Retina (tissue), 1 donor: ENCODE results near the gene SNX25.
"Not testable (repeated sequence)": the region's sequence is repeated elsewhere in the genome, so short reads cannot be mapped to it uniquely, and the experiment has no call there.

Experiments used
- DNase-seq: peaks from one replicate; pipeline ENCODE4 v3.0.0-alpha.2; 2016

Gene SNX25

DNA sequence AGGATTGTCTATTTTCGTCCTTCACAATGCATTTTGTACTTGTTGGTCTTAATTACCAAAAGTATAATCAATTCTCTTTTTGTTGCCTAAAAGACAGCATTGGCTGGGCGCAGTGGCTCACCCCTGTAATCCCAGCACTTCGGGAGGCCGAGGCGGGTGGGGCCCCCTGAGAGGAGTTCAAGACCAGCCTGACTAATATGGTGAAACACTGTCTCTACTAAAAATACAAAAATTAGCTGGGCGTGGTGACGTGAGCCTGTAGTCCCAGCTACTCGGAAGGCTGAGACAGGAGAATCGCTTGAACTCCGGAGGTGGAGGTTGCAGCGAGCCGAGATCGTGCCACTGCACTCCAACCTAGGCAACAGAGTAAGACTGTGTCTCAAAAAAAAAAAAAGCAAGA, 4.3 kb upstream of the SNX25 start:
- not testable (repeated sequence) for DNase-seq

DNA sequence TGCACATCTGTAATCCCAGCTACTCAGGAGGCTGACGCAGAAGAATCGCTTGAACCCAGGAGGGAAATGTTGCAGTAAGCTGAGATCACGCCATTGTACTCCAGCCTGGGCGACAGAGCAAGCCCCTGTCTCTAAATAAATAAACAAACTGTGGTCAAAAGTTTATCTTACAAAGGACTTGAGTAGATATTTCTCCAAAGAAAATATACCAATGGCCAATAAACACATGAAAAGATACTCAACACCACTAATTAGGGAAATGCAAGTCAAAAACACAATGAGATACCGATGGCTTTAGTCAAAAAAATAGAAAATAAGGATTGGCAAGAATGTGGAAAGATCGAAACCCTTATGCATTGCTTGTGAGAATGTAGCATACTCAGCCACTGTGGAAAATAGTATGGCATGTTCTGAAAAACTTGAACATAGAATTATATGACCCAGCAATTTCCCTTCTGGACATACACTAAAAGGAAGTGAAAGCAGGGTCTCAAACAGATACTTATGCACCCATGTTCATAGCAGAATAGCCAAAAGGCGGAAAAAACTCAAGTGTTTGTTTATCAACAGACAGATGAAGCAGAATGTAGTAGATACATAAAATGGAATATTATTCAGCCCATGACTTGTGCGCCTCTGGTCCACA, 3.6 kb upstream of the SNX25 start:
- DNase-seq = no peak

DNA sequence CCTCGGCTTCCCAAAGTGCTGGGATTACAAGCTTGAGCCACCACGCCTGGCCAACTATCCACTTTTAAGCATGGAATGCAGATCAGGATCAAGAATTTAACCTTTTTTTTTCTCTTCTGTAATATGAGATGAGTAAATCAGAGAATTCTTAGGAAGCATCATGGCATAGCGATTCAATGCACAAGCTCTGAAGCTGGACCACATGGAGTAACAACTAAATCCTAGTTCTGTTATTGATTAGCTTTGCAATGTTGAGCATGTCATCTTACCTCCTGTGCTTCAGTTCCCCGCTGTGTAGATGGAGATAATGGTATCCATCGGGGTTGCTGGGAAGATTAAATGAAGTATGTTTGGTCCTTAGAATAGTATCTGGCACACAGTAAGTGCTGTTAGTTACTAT, 1.9 kb upstream of the SNX25 start:
- DNase-seq = no peak

DNA sequence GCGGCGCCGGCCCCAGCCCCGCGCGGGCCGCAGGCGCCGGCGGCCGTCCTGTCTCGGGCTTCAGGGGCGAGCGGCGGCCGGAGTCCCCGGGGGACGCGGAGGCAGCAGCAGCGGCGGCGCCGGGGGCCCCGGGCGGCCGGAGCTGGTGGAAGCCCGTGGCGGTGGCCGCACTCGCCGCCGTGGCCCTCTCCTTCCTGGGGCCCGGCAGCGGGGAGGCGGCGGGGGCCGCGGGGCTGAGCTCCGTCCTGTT, 379 bp downstream of the SNX25 start:
- not testable (repeated sequence) for DNase-seq

DNA sequence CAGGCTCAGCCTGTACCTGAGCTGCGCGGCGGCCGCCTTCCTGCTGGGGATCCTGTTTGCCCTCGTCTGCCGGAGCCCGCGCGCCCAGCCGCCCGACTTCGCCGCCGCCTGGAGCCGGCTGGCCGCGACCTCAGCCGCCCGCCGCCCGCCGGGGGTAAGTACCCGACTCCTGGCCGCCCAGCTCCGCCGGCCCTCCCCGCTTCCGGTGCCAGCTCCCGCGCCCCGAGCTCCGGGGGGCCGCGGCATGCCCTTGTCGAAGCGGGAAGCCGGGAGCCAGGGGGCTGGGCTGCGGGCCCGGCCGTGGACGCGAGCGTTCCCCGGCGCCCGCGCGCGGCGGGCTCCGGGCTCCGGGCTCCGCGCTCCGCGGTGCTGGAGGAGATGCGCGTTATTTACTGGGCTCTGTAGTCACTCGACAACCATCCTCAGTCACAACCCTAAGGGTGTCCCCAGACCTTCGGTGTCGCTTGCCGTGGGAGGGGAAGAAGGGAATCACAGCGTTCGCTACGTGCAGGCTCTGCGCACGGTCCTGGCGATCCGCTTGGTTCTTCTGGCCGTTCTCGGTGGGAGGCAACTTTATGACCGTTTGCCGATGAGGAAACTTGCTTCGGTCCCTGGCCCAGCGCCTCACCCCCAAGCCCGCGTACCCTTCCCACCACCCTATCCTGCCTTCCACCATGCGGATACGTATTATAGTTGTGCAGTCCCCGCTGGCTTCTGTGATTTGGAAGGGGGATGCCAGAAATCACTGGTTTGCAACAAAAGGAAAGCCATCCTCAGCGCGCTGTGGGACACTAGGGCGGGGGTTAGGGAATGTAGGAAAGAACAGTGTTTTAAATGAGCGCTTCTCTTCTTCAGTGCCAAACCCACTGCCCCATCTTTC, 944 bp downstream of the SNX25 start:
- DNase-seq = peak; percentile 83

DNA sequence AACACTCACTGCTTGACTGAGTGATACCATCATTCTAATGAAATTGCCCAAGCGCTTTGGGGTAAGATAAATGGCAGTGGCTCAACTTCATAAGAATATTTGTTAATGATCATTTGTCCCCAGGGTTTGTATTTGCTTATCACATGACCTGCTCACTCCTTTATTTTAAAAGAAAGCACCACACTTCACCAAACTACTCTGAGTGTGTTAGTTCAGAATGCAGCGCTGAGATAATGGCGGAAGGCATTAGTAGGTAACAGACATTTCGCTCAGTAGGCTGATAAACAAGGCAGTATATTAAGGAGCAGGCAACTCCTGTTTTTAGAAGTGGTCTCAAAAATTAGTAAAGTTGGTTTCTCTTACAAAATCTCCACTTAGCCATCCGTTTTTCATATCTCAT, 1.6 kb downstream of the SNX25 start:
- no peak for DNase-seq

DNA sequence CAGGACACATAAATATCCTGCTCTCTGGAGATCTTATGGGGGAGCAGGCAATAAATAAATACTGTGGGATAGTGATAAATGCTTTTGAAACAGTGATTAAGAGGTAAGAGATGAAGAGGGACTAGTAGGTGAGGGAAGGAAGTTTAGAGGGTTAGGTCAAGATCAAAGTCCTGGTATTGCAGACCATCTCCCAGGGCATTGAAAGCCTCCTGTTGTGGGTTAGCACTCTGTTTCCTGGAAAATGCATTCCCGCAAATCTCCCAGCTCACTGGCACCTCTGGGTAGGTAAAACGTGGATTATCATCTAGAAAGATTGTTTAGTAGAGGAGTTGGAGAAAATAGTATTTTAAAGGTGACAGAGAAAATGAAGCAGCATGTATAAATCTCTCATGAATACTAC, 2.2 kb downstream of the SNX25 start:
- DNase-seq = no peak

DNA sequence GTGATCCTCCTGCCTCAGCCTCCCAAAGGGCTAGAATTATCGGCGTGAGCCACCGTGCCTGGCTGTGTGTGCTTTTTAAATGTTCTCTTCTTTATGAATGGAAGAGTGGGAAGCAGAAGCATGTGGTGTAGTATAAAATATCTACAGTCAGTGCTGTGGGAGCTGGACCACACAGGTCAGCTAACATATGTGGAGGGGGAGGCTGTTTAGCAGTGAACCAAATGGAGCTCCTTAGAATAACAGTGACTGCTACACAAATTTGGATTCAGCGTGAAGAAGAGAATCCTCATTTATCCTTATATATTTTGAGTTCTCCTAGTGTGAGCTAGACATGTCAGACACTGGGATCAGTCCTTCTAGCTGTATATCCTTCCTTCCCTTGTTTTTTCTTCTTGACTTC, 3.2 kb downstream of the SNX25 start:
- no peak for DNase-seq

DNA sequence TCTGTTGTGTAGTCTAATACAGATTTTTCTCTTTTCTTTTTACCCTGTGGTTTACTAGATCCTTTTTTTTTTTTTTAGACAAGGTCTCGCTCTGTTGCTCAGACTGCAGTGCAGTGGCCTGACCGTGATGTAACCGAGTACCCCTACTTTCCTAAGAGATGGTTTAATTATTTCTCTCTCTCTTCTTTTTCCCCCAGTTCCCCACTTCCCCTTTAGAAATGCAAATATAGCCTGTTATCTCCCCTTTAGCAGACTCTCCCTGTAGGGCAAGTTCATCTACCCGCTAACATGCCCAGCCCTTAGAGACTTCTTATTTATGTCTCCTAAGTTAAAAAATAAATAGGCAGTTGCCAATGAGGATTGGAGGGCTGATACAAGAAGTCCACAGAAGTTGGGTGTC, 4.5 kb downstream of the SNX25 start:
- no peak for DNase-seq

DNA sequence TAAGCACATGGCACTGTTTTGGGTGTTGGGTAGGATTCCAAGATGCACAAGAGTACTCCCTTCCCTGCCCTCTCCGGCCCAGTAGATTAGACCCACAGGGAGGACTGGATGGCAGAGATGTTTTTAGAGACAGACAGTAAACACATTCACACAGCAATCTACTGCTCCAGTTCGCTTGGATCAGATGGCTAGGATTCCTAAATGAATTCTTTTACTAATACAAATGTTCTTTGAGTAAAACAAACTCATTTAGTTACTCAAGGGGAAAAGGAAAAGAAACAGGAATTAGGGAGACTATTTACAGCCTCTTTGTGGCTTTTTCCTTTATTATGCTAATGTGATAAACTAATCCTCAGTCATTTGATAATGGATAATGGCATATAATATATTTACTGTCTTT, 5.9 kb downstream of the SNX25 start:
- DNase-seq = no peak

DNA sequence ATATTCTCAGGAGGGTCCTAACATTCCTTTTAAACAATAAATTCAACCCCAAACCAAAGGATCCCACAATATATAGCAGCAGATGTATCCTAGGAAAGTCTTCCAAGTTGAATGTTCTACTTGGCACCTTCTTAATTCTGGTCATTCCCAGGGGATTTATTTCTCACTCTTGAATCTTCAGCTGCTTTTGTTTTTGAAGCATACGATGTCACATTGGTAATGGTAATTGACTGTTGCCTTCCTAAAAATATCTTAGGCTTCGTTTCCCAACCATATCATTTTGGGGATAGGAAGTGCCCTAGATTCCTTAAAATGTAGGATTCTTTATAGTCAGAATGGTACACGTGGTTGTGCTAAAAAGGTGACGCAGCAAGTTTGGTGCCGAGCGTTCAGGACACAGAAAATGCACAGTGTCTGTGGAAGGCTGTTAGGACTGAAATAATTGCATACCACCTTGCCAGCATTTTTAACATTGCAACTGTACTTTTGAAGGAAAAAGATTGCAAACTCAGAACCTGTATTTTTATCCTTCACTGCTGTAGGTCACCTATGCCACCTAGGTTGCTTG, 8.1 kb downstream of the SNX25 start:
- DNase-seq = no peak

DNA sequence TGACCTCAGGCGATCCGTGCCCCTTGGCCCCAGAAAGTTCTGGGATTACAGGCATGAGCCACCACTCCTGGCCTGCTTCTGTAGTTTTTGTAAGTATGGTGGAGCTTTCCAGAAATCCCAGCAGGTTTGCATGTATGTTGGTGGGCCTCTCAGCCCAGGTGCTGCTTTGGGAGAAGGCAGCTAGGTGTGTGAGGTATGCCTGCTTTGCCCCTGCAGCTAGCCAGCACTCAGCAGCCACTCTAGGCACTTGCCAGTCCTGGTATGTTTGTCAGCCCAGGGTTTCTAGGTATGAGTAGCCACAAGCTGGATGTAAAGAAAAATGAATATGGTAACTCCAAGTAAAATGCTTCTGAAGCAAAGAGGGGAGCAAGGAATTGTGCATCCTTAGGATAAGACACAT, 8.9 kb downstream of the SNX25 start:
- DNase-seq = no peak

DNA sequence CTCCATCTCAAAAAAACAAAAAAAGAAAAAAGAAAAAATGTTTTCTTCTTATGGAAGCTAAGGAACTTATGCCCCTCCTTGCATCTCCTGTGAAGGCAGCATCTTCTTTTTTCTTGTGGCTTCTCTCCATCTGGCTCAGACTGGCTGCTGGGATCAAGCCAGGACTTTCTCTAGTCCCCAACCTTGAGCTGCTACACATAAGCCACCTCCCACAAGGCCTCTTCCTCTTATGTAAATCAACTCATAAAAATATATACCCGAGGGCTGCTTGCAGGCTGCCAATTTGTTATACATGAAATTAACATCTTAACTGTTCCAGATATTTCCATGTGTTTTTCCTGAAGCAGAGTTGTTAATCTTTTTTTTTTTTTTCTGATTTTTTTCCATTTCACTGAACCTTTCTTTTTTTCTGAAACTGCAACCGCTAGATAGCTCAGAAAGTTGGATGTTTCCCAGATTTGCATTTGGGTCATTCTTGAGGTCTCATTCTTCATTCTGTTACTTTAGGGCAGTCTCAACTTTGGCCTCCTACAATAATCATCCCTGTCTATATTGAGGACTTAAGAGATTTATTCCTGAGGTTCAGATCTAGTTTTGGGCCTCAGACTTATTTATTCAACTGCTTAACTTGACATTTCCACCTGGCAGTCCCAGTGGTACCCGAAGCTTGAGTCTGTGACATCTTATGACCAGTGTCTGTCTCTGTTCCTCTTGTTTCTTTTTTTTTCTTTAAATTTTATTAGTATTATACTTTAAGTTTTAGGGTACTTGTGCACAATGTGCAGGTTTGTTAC, 10.3 kb downstream of the SNX25 start:
- no peak for DNase-seq

DNA sequence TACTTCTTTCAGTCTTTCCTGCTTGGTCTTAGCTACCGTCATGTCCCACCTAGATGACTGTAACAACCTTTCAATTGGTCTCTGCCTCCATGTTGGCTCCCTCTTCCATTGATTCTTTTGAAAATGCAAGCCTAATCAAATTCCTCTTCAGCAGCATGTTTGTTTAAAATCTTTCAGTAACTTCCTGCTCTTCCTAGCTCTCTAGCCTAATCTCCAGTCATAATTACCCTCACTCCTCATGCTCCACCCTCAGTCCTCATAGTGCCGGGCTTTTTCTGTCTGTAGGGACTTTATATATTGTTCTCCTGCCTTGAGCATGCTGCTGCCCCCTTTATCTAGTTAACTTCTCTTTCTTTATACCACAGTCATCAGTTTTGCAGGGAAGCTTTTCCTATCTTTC, 12.1 kb downstream of the SNX25 start:
- DNase-seq = no peak

DNA sequence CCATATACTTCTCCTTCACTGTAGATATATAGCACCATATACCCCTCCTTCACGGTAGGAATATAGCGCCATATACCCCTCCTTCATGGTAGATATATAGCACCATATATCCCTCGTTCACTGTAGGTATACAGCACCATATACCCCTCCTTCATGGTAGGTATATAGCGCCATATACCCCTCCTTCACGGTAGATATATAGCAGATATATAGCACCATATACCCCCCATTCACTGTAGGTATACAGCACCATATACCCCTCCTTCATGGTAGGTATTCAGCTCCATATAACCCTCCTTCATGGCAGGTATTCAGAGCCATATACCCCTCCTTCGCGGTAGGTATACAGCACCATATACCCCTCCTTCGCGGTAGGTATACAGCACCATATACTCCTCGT, 12.5 kb downstream of the SNX25 start:
- no peak for DNase-seq

DNA sequence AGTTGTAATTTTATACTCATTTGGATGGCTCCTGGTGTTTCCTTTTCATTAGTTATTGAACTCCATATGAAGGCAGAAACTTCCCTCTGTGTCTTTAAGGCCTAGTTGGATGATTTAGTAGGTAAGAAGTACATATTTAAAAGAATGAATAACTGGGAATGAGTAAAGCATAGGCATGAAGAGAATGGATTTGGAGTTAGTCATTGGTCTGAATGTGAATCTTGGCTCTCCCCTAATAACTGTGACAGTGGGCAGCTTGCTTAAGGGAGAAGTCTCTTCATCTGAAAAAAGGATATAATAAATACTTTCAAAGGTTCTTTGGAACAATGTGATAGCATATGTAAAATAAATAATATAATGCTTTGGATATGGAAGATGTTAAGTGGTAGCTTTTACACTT, 13.2 kb downstream of the SNX25 start:
- DNase-seq = no peak

DNA sequence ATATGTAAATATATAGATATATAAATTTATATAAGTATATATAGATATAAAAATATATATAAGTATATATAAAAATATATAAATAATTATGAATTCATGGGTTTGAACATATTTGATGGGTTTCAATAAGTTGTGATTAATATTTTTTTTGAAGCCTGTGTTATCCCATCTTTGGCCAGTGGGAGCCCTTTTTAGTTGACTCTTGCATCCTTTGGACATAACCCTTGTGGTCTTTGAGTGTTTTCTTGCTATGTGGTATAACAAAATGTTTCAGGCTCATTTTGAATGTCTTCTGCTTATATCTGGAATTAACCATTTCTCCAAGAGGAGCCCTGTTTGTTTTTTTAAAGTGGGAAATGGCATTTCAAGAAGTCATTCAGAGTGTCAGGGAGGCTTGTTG, 15.2 kb downstream of the SNX25 start:
- no peak for DNase-seq

DNA sequence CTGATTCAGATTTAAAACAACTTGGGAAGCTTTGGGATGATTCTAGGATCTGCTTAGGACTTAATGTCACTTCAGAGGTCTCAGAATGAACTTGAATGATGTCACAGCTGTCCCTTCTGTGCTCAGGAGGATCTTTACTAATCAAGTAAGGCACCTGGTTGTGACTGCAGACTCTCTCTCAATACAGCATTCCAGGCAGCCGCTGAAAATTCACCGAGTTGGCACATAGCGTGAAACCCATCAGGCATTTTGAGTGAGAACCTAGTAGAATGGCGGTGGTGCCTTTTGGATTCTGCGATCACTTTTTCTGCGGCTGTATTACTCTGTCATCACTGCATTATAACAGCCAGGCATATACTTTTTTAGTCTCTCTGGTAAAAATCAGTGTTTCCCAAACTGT, 16.5 kb downstream of the SNX25 start:
- DNase-seq = no peak

DNA sequence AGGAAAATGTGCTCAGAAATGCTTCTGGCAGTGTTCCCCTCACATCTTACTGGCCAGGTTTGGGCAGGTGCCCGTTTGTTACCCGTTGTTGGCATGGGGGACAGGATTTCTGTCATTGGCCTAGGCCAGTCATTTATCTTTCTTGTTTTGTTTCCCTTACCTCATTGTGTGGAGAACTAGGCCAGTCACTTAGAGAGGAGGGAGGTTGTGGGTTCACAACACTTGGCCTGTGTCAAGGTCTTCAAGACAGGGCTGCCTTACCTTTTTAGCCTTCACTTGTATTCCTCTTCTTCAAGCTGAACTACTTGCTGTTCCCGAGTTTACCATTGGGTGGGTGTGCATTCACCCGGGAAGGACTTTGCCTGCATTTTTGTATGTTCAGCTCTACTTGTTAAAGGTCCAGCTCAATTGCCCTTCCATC, 17.7 kb downstream of the SNX25 start:
- DNase-seq = no peak

DNA sequence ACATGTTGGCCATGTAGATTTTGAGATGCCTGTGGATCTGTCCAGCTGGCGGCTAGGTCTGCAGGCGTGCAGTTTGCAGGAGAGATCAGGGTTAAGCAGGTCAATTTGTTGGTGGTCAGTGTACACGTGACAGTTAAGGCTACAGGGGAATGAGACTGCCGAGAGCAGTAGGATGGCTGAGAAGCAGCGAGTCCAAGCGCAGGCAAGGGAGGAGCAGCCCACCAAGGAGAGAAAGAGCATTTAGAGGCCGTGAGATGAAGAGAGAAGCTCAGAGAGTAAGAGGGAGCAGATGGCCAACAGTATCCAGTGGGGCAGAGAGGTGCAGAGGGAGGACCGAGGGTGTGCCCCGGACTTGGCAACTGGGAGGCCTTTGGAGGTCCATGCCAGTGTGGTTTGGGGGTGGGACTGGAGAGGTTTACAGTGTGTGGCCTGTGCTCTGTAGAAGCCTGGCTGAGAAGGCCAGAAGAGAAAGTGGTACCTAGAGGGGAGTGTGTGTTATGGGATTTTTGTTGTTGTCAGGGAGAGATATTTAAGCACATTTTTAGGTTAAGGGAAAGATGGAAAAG, 18.4 kb downstream of the SNX25 start:
- DNase-seq = peak; percentile 44

DNA sequence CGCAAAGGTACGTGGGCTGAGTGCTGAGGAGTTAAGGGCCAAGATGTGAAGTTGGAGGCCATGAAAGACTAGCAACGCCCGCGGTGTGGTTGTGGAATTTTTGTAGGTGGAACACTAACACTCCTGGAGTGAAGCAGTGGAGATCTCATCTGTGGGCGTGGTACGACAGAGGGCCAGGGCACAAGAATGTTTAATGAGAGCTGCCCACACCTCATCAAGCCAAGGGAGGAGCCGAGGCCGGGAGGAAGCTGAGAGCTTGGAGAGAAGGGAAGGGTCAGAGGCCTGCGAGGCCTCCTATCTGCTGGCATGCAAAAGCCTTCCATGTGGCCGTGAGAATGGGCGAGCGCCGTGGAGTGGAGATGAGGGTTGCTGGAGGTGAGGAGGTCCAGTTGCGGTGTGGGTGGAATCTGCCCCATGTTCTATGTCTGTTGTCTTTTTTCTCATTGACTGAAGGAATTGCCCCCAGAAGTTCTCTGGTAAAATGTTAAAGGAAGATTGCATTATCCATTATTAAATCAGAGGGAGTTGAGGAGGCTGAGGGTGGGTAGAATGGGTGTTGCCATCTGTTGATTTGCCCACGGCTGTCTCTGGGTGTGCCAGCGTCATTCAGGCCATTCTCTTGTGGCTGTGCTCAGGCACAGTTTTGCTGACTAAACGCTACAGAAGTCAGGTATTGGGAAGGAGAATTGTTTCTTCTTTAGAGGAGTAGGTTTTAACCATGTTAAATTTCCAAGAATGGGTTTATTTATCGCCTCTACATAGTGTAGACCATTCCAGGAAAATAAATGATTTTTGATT, 19.8 kb downstream of the SNX25 start:
- DNase-seq = no peak

DNA sequence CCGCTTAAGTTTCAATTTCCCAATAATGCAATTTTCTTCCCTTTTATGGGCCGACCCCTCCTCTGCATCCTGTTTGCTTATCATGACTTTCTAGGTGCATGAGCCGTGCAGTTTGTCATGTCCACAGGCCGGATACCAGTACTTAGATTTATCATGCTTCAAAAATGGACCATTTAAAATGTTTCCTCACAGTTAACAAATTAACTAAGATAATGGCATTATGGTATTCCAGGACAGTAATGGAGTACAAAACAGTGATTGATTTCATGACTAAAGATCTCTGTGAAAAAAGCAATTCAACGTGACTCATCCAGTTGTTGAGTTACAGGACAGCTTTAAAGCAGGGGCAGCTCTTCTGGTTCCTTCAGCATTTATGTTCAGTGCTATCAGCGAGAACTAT, 23.0 kb downstream of the SNX25 start:
- no peak for DNase-seq
